Activated naive CD4-positive, alpha-beta T cell treated with anti-CD3 and anti-CD28 coated beads, Interleukin-2, amount 10 ng/mL, durations not matched to agents 5 hours and 36 hours (primary cell): ENCODE data around the gene TMEM72. TPM values are rescaled to one million over a fixed set of nuclear protein-coding genes. Genes with fewer than 3 reads are reported as not detected.

ENCODE experiments used
- total RNA-seq, 2 experiments: library from RNA; stranded (reverse); gene quantifications; one replicate each; pipeline ENCODE4 v1.2.3, GENCODE V29; 2021

TMEM72 gene
- total RNA-seq, result not detected

DNA sequence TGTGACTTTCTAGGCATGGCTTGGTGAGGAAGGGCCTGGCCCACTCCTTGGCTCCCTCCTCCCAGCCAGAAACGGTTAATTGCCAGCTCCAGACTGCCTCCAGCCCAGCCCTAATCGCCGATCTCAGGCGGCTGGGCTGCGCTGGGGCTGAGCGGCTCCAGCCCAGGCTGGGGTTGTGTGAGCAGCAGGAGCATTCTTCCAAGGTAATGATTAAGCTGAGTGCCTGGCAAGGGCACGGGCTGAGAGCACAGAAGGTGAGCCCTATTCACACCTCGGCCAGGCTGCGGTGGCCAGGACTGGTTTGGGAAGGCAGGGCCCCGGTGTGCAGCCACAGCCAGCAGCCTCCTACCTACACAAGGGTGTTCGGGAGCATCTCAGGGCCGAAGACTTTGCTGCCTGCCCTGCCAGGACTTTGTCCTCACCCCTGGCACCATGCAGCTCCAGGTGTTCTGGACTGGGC is at the start of gene TMEM72:
Gene TMEM72 (plus strand): TSS at position 257 of the 460 bp plus-strand sequence. CDS start 176 bp downstream, at position 433.

DNA sequence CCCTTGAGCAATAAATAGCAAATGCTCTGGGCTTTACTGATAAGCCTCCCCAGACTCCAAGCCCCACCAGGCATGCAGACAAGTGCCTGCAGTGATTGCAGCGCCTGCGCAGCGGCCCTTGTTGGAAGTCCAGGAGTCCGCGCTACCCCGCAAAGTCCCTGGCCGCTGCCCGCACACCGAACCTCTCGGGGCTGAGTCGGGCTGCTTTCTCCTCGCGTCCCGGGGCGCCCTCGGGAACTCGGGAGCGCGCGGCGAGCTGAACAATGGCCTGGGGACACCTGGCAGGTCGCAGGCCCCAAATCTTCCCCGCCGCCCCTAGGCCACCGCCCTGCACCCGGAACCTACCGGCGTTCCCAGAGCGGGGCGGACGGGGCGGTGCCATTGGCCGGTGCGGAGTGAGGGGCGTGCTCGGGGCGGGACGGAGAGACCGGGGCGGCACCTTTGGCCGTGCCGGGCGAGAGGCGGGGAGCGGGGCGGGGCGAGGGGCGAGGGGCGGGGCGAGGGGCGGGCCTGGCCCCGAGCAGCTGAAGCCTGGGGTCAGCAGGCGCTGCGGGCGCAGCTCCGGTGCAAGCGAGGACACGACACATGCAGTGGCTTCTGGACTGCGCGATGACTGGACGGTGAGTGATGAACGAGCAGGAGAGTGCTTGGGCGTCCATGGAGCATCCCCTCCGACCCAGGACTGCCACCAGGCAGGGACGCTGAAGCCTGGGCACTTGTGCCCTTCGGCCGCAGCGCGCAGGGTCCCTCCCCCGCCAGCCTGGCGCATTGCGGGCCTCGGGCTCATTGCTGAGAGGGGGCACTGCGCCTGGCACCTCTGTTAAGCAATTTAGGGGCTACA is 48.3 kb downstream of the TMEM72 start, which contains the start of gene RASSF4:
Gene RASSF4 (plus strand): TSS at position 556 of the 841 bp plus-strand sequence. CDS start 10,401 bp downstream, outside the sequence.

DNA sequence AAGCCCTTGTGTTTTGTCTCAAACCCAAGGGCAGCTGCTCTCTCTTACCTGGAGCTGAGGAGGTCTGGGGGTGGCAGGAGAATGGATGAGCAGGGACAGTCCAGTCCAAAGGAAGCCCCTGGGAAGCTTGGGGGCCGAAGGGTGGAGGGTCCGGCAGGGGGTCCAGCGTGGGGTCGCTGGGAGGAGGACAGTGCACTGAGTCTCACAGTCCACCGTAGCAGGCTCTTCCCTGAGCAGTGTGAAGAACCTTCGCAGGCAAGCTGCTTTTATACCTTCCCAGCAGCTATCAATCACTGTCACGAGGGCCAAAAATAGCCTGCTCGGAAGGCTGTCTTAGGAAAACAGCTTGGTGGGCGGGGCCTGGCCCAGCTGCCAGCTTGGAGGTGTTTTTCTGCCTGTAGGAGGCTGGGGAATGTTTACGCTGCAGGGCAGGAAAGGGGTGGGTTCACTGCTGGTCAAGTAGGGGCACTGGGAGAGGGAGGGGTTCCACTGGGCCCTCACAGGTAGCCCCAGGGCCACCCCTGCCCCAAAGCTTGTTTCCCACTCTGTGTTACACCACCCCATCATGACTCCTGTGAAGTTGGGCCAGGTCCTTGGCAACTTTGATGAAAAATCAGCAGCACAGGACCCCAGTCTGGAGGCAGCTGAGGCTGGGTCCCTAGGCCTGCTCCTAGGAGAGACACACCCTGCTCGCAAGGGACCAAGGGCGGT is 67.6 kb downstream of the TMEM72 start, which contains the start of gene DEPP1:
Gene DEPP1 (minus strand): TSS at position 240 of the 711 bp plus-strand sequence. CDS start 779 bp downstream, outside the sequence.

Other genes starting within 250 kb of the TMEM72 start
- gene RASSF4, start 48.5 kb downstream of the TMEM72 start, total RNA-seq, result 1 to 10 TPM in 1 of 2 experiments, under 1 TPM in 1; 0.48 to 1.3 TPM
- under 1 TPM; 0.31 to 0.35 TPM for gene DEPP1, start 67.5 kb downstream of the TMEM72 start, total RNA-seq
- gene ZNF22, start 89.6 kb downstream of the TMEM72 start, total RNA-seq, result 10 to 100 TPM; 26.5 to 27.4 TPM